RWPE1 (cell line): Measurements from ENCODE around the gene METTL15.

ENCODE experiments used
- CTCF ChIA-PET: fragments of 350-600 bp; sonication (Branson Sonifier 250); formaldehyde crosslinking; extraction: SDS; loops from one replicate; lab custom pipeline; 2021; lab: Yijun Ruan, JAX
- POLR2A ChIA-PET: fragments of 400-600 bp; formaldehyde crosslinking; extraction: SDS; loops from one replicate; lab custom pipeline; 2020; ENCODE audit warnings: antibody characterized with exemption; ENCODE audit not compliant: low non-redundant PET; lab: Yijun Ruan, JAX
- DNase-seq: peaks from one replicate; pipeline ENCODE4 v3.0.0; 2012; ENCODE audit warnings: low spot score
- H3K27ac ChIP-seq: fragments of 450-650 bp; 2 replicates; pipeline ENCODE4 v1.5.1; 2017
- CTCF ChIP-seq: fragments of 450-650 bp; conservative IDR thresholded peaks from 2 replicates; pipeline ENCODE4 v1.5.1; 2017; ENCODE audit warnings: low read depth, mild to moderate bottlenecking

Gene METTL15

GRCh38 chr11:28223577-28223976 is 115.4 kb downstream of the METTL15 start:
- CTCF ChIA-PET, result no interaction called here
- DNase-seq, result no peak
- H3K27ac ChIP-seq, result no peak overlapping the region
- POLR2A ChIA-PET, result no interaction called here
- no peak for TF ChIP-seq CTCF

GRCh38 chr11:28223994-28224393 is 115.8 kb downstream of the METTL15 start:
- CTCF ChIA-PET, result no interaction called here
- no peak for DNase-seq
- TF ChIP-seq CTCF, result no peak
- no peak overlapping the region for H3K27ac ChIP-seq
- POLR2A ChIA-PET, result no interaction called here

- TF ChIP-seq CTCF, result no peak
- POLR2A ChIA-PET, result no interaction called here
- H3K27ac ChIP-seq, result no peak overlapping the region
- DNase-seq, result no peak
- CTCF ChIA-PET, result interaction anchor here (0.7 kb wide), 1 partner anchor 643 kb away, joined by 4 read pairs; no protein-coding TSS in a partner anchor
Measured at GRCh38 chr11:28227460-28227859, 119.3 kb downstream of the METTL15 start.

- peak; percentile 1 for DNase-seq
- CTCF ChIA-PET, result no interaction called here
- TF ChIP-seq CTCF, result no peak
- H3K27ac ChIP-seq, result no peak overlapping the region
- POLR2A ChIA-PET, result no interaction called here
Measured at GRCh38 chr11:28228196-28228895, 120.2 kb downstream of the METTL15 start.

GRCh38 chr11:28231475-28231874 is 123.3 kb downstream of the METTL15 start:
- no peak for TF ChIP-seq CTCF
- DNase-seq, result no peak
- H3K27ac ChIP-seq, result no peak overlapping the region
- ChIA-PET CTCF (no interaction called here), POLR2A (no interaction called here)

GRCh38 chr11:28232649-28233048 is 124.5 kb downstream of the METTL15 start:
- ChIA-PET POLR2A (no interaction called here), CTCF (no interaction called here)
- DNase-seq, result no peak
- no peak for TF ChIP-seq CTCF
- H3K27ac ChIP-seq, result no peak overlapping the region
